Measurements from ENCODE around the gene PTPRM.

The PTPRM gene

DNA sequence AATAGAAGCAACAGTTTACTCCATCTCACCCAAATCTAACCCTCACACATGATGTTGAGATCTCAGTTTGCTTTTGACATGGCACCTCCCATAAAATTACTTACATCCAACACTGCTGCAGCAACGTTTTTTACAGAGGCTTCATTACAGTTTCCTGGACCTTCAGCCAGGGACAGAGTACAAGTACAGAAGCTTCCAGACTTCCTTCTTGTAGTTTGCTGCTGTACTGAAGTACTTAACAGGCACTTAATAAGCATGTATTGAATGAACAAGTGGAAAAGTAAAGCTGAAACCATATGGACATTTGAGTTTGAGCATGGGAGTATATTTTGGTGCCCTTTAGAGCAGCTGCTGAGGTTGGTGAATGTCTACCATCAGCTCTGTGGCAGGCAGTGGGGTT is 514.2 kb downstream of the PTPRM start:
- H3K9ac ChIP-seq (ENCODE audit: low read depth, low read length) = no peak overlapping the region
- no peaks in the 10 kb centered on the region for H3K9me3 ChIP-seq (replicated peaks; ENCODE audit: low read length)
- H3K4me2 ChIP-seq (ENCODE audit: low read length) = no peak overlapping the region
- H3K4me3 ChIP-seq (ENCODE audit: low read length) = no peak overlapping the region
- peaks cover 7% of the 10 kb centered on the region for H3K4me1 ChIP-seq (ENCODE audit: control insufficient read depth, insufficient read depth, low read length)
- H3K27me3 ChIP-seq (ENCODE audit: control insufficient read depth, insufficient read depth, low read length) = no peaks in the 10 kb centered on the region
- no peaks in the 10 kb centered on the region for H3K36me3 ChIP-seq (ENCODE audit: insufficient read depth, low read length)

DNA sequence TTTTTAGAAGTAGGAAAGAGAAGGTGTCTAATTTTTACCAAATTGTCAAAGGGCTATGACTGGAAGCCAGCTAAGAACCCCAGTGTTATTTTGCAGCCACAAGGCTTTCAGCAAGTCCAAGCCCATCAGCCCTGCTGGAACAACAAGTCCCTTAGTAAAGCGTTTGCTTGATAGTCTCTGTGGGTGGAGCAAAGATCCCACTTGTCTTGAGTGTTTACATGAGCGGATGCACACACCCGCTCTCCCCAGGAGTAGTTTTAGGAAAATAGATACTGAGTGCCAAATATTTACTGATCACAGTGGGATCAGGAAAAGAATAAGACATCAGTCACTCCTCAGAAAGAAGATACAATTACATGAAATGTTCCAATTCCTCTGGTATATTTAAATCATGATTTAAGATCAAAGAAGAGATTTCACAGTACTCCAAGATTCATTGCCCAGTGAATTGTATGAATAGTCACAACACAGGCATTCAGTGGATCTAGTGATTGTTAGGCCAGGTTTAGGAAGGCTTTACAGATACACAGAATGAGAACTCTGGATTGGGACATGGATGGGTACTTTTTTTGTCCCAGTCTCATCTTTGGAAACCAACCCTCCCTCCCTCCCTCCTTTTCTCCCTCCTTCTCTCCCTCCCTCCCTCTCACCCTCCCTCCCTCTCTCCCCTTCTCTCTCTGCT is 514.9 kb downstream of the PTPRM start:
- Histone ChIP-seq H3K9me3 (replicated peaks; ENCODE audit: low read length) (no peaks in the 10 kb centered on the region), H3K4me3 (ENCODE audit: low read length) (no peak overlapping the region), H3K9ac (ENCODE audit: low read depth, low read length) (no peak overlapping the region), H3K27me3 (ENCODE audit: control insufficient read depth, insufficient read depth, low read length) (no peaks in the 10 kb centered on the region), H3K4me2 (ENCODE audit: low read length) (no peak overlapping the region), H3K36me3 (ENCODE audit: insufficient read depth, low read length) (no peaks in the 10 kb centered on the region), H3K4me1 (ENCODE audit: control insufficient read depth, insufficient read depth, low read length) (peaks cover 7% of the 10 kb centered on the region)

DNA sequence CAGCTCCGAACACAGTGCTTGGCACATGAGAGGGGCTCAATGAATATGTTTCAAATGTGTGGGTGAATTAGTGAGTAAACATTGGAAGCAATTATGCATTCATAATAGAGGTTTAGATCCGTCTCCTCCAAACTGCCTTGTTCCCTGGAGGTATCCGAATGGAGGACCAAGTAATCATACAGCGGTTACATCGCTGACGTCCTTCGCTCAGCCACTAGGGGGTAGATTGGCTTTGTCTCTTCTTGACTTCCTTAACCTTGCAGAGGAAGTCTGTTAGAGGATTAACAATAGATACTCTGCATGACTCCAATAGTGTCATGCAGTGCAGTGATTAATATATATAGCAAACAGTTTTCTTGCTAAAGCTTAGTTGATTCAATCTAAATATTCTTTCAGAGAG is 517.0 kb downstream of the PTPRM start:
- Histone ChIP-seq H3K9ac (ENCODE audit: low read depth, low read length) (no peak overlapping the region), H3K4me3 (ENCODE audit: low read length) (no peak overlapping the region), H3K27me3 (ENCODE audit: control insufficient read depth, insufficient read depth, low read length) (no peaks in the 10 kb centered on the region), H3K4me2 (ENCODE audit: low read length) (no peak overlapping the region), H3K4me1 (ENCODE audit: control insufficient read depth, insufficient read depth, low read length) (peaks cover 7% of the 10 kb centered on the region), H3K36me3 (ENCODE audit: insufficient read depth, low read length) (no peaks in the 10 kb centered on the region), H3K9me3 (replicated peaks; ENCODE audit: low read length) (no peaks in the 10 kb centered on the region)

DNA sequence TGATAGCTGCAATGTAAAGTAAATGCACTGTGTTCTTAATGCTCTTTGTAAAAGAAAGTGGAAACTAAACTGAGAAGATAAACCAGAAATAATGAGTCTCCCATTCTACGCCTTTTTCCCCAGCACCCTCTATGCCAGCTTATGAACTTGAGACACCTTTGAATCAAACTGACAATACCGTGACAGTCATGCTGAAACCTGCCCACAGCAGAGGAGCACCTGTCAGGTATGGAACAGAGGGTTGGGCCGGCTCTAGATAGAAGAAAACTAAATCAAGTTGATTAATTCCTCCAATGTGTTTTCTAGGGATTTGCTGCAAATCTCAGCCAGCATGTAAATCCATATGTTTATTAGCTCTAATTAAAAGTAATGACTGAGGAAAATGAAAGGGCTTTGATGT is 521.5 kb downstream of the PTPRM start:
- Histone ChIP-seq H3K4me2 (ENCODE audit: low read length) (no peak overlapping the region), H3K9me3 (replicated peaks; ENCODE audit: low read length) (no peaks in the 10 kb centered on the region), H3K9ac (ENCODE audit: low read depth, low read length) (no peak overlapping the region), H3K27me3 (ENCODE audit: control insufficient read depth, insufficient read depth, low read length) (no peaks in the 10 kb centered on the region), H3K4me3 (ENCODE audit: low read length) (no peak overlapping the region), H3K36me3 (ENCODE audit: insufficient read depth, low read length) (no peaks in the 10 kb centered on the region), H3K4me1 (ENCODE audit: control insufficient read depth, insufficient read depth, low read length) (peaks cover 7% of the 10 kb centered on the region)

DNA sequence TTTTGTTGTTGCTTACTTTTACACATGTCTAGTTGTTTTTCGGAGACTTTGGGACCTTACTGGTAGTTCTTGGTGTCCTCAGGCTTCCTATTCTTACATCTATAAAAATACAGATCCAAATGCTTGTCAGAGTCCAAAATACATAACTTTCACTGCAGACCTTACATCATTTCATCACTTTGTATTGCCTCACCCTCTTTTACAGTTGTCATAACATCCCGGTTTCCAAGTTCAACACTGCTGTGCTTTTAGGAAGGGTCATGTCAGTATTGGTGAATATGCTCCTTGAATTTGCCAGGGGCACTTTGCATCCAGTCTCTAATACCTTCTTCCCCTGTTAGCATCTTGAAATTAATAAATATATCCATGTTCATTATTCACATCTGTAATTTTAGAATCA is 523.9 kb downstream of the PTPRM start:
- no peak overlapping the region for H3K4me3 ChIP-seq (ENCODE audit: low read length)
- no peak overlapping the region for H3K9ac ChIP-seq (ENCODE audit: low read depth, low read length)
- H3K27me3 ChIP-seq (ENCODE audit: control insufficient read depth, insufficient read depth, low read length) = no peaks in the 10 kb centered on the region
- no peaks in the 10 kb centered on the region for H3K9me3 ChIP-seq (replicated peaks; ENCODE audit: low read length)
- H3K4me2 ChIP-seq (ENCODE audit: low read length) = no peak overlapping the region
- no peaks in the 10 kb centered on the region for H3K36me3 ChIP-seq (ENCODE audit: insufficient read depth, low read length)
- H3K4me1 ChIP-seq (ENCODE audit: control insufficient read depth, insufficient read depth, low read length) = no peaks in the 10 kb centered on the region

DNA sequence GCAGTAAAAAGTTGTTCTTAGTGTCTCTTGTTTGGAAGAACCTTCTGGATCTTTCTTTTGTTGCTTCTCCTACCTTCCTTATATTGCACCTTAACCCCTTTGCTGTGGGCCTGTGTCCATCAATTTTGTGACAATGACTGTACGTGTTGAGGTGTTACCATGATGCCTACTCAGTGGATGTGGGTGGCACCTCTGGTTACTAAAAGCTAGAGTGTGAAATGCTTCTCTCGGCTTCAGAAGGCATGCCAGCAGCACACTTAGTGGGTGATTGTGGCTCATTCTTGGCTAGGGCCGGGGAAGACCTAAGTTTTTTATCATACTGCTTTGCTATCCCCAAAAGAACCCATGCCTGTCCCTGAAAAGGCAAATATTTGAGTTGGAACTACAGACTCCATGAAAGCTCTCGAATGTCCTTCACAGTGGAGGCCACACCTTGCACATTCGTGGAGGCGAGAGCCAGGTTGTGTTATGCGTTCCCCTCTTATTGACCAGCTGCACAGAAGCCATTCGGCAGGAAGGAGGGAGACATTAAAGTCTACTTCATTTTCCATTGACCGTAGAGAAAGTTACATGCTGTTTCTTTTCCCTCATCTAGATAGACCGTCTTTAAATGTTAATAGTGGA is 528.9 kb downstream of the PTPRM start:
- Histone ChIP-seq H3K27me3 (ENCODE audit: control insufficient read depth, insufficient read depth, low read length) (no peaks in the 10 kb centered on the region), H3K9me3 (replicated peaks; ENCODE audit: low read length) (no peaks in the 10 kb centered on the region), H3K4me3 (ENCODE audit: low read length) (no peak overlapping the region), H3K4me2 (ENCODE audit: low read length) (no peak overlapping the region), H3K36me3 (ENCODE audit: insufficient read depth, low read length) (no peaks in the 10 kb centered on the region), H3K9ac (ENCODE audit: low read depth, low read length) (no peak overlapping the region), H3K4me1 (ENCODE audit: control insufficient read depth, insufficient read depth, low read length) (no peaks in the 10 kb centered on the region)

DNA sequence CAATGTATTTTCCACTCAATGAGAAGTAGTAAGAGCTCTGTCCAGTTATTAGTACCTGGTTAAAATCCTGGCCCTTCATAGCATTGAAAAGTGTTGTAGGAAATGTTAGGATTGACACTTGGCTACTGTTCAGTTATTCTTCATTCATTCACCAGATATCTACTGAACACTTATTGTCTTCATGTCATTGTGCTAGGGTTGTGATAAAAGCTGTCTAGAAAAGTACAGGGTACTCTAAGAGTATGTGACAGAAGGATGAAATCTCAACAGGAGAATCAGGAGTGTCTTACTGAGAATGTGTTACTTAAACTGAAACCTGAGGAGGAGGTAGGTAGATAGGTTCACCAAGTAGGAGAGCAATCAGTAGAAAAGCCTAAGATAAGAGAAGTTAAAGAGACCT is 530.3 kb downstream of the PTPRM start:
- Histone ChIP-seq H3K27me3 (ENCODE audit: control insufficient read depth, insufficient read depth, low read length) (no peaks in the 10 kb centered on the region), H3K4me3 (ENCODE audit: low read length) (no peak overlapping the region), H3K9me3 (replicated peaks; ENCODE audit: low read length) (no peaks in the 10 kb centered on the region), H3K4me1 (ENCODE audit: control insufficient read depth, insufficient read depth, low read length) (no peaks in the 10 kb centered on the region), H3K4me2 (ENCODE audit: low read length) (no peak overlapping the region), H3K36me3 (ENCODE audit: insufficient read depth, low read length) (peaks cover 1% of the 10 kb centered on the region), H3K9ac (ENCODE audit: low read depth, low read length) (no peak overlapping the region)

DNA sequence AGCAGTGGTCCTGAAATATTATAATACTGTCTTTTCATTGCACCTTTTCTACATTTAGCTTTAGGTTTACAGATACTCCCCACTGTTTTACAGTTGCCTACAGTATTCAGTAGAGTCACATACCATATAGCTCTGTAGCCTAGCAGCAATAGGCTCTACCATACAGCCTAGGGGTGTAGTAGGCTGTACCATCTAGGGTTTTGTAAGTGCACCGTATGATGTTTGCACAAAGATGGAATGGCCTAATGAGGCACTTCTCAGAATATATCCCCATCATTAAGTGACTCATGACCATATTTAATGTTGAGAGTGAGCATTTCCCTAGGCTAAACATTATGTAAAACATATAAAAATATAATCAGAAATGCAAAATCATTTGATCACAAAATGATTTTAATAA is 530.8 kb downstream of the PTPRM start:
- Histone ChIP-seq H3K36me3 (ENCODE audit: insufficient read depth, low read length) (peaks cover 3% of the 10 kb centered on the region), H3K4me3 (ENCODE audit: low read length) (no peak overlapping the region), H3K4me1 (ENCODE audit: control insufficient read depth, insufficient read depth, low read length) (no peaks in the 10 kb centered on the region), H3K9ac (ENCODE audit: low read depth, low read length) (no peak overlapping the region), H3K4me2 (ENCODE audit: low read length) (no peak overlapping the region), H3K27me3 (ENCODE audit: control insufficient read depth, insufficient read depth, low read length) (no peaks in the 10 kb centered on the region), H3K9me3 (replicated peaks; ENCODE audit: low read length) (no peaks in the 10 kb centered on the region)

DNA sequence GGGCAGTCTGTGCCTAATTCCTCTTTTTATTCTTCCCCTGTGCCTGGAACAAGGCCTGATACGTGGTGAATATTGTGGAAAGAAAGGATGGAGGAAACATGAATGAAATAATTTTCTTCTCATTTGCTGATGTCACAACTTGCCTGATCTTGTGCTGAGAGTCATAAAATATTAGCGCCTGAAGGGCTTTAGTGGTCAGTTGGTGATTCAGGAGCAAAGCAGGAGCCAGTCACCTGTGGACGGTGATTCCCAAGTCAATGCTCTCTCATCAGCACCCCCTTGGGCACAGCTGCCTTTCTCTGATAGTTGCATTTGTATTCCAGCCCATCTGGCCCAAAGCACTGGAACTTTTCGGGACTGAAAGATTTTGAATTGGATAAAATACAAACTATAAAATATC is 539.5 kb downstream of the PTPRM start:
- Histone ChIP-seq H3K4me1 (ENCODE audit: control insufficient read depth, insufficient read depth, low read length) (no peaks in the 10 kb centered on the region), H3K36me3 (ENCODE audit: insufficient read depth, low read length) (peaks cover 3% of the 10 kb centered on the region), H3K4me2 (ENCODE audit: low read length) (no peak overlapping the region), H3K9ac (ENCODE audit: low read depth, low read length) (no peak overlapping the region), H3K4me3 (ENCODE audit: low read length) (no peak overlapping the region), H3K27me3 (ENCODE audit: control insufficient read depth, insufficient read depth, low read length) (no peaks in the 10 kb centered on the region), H3K9me3 (replicated peaks; ENCODE audit: low read length) (no peaks in the 10 kb centered on the region)

DNA sequence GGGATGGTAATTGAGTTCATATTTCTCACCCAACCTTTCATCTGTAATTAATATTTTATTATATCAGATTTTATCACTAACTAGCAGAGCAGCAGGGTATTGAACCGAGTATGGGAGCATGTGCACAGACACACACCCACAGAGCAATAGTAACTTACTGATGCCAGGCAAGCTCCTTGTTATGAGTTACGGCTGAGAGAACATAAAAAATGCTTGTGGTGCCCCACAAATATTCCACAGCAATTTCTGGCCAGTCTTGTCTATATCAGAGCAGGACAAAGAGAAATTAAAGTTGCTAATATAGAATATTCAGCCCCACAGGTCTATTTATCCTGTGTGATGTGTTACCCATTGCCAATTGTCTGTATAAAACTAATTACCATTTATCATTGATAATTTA is 540.3 kb downstream of the PTPRM start:
- Histone ChIP-seq H3K4me3 (ENCODE audit: low read length) (no peak overlapping the region), H3K36me3 (ENCODE audit: insufficient read depth, low read length) (peaks cover 1% of the 10 kb centered on the region), H3K9ac (ENCODE audit: low read depth, low read length) (no peak overlapping the region)

DNA sequence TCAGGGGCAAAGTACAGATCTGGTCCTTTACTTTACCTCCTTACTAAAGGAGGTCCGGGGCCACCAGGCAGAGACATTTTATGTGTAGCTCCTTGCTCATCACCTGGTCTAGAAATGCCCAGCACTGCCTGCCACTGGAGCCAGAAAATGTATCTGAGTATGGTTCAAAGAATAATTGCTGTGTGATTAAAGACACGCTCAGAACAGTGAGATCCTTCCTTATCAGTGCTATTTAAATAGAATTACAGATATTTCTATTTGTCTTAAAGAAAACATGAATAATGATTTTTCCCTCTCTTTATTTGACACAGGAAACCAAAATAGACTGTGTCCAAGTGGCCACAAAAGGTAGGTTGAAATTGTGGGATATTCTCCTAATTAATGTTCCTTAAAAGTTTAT is 547.4 kb downstream of the PTPRM start:
- no peaks in the 10 kb centered on the region for H3K27me3 ChIP-seq (ENCODE audit: control insufficient read depth, insufficient read depth, low read length)

More for the DNA sequence above, 540.3 kb downstream of the PTPRM start:
- Histone ChIP-seq H3K4me2 (ENCODE audit: low read length) (no peak overlapping the region), H3K9me3 (replicated peaks; ENCODE audit: low read length) (no peaks in the 10 kb centered on the region), H3K4me1 (ENCODE audit: control insufficient read depth, insufficient read depth, low read length) (no peaks in the 10 kb centered on the region), H3K27me3 (ENCODE audit: control insufficient read depth, insufficient read depth, low read length) (no peaks in the 10 kb centered on the region)

DNA sequence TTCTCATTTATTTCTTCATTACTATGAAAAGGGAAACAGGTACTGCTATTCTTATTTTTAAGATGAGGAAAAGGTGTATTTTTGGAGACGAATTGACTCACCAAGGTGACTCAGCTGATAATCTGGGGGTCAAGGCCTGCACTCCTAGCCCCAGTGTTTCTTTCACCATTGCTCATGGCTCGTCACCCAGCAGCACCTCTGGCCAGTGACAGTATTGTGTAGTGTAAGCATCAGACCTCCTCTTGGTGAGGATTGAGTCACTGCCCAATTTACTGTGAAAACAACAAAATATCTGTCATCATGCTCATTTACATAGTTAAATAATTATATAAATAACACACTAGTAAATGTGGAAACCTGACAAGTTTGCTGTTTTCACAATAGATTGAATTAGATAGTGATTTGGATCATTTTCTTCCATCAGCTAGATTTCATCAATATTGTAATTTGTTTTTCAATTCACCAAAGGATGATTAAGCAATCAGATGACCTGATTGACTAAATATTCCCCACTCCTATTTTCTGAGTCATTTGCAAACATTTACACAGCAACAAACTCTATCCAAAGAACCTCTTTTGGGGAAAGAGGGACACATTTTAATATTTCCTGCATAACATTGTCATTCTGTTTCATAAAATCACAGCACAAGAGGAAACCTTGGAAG is 549.4 kb downstream of the PTPRM start:
- Histone ChIP-seq H3K27me3 (ENCODE audit: control insufficient read depth, insufficient read depth, low read length) (no peaks in the 10 kb centered on the region), H3K4me1 (ENCODE audit: control insufficient read depth, insufficient read depth, low read length) (peaks cover 26% of the 10 kb centered on the region), H3K4me2 (ENCODE audit: low read length) (peak overlapping the region; percentile 23)

More for the DNA sequence above, 547.4 kb downstream of the PTPRM start:
- Histone ChIP-seq H3K4me1 (ENCODE audit: control insufficient read depth, insufficient read depth, low read length) (peaks cover 20% of the 10 kb centered on the region), H3K9ac (ENCODE audit: low read depth, low read length) (no peak overlapping the region), H3K4me3 (ENCODE audit: low read length) (no peak overlapping the region), H3K9me3 (replicated peaks; ENCODE audit: low read length) (no peaks in the 10 kb centered on the region), H3K36me3 (ENCODE audit: insufficient read depth, low read length) (no peaks in the 10 kb centered on the region), H3K4me2 (ENCODE audit: low read length) (no peak overlapping the region)

More for the DNA sequence above, 549.4 kb downstream of the PTPRM start:
- H3K9me3 ChIP-seq (replicated peaks; ENCODE audit: low read length) = no peaks in the 10 kb centered on the region
- H3K9ac ChIP-seq (ENCODE audit: low read depth, low read length) = peak overlapping the region; percentile 52
- H3K36me3 ChIP-seq (ENCODE audit: insufficient read depth, low read length) = no peaks in the 10 kb centered on the region
- no peak overlapping the region for H3K4me3 ChIP-seq (ENCODE audit: low read length)

Measured in skeletal muscle satellite cell (primary cell).